GM10248 (cell line): ENCODE measurements around the gene SLC29A1.

ENCODE experiments used
- CTCF ChIA-PET: fragments of 300-600 bp; sonication (Branson Sonifier 250); formaldehyde crosslinking; extraction: SDS; loops from one replicate; lab custom pipeline; 2021; ENCODE audit warnings: antibody characterized with exemption; lab: Yijun Ruan, JAX
- POLR2A ChIA-PET: fragments of 350-650 bp; sonication (Branson Sonifier 250); formaldehyde crosslinking; extraction: SDS; loops from one replicate; lab custom pipeline; 2020; ENCODE audit warnings: antibody characterized with exemption; lab: Yijun Ruan, JAX
- DNase-seq: peaks from one replicate; pipeline ENCODE4 v3.0.0; 2012; ENCODE audit errors: extremely low spot score
- TF ChIP-seq, protein P1 (sequence below): IDR thresholded peaks from 2 replicates; pipeline ENCODE4 v1.5.1; 2012; ENCODE audit warnings: mild to moderate bottlenecking, low read depth; ENCODE audit errors: extremely low read depth, missing control alignments, control extremely low read depth

The SLC29A1 gene

DNA sequence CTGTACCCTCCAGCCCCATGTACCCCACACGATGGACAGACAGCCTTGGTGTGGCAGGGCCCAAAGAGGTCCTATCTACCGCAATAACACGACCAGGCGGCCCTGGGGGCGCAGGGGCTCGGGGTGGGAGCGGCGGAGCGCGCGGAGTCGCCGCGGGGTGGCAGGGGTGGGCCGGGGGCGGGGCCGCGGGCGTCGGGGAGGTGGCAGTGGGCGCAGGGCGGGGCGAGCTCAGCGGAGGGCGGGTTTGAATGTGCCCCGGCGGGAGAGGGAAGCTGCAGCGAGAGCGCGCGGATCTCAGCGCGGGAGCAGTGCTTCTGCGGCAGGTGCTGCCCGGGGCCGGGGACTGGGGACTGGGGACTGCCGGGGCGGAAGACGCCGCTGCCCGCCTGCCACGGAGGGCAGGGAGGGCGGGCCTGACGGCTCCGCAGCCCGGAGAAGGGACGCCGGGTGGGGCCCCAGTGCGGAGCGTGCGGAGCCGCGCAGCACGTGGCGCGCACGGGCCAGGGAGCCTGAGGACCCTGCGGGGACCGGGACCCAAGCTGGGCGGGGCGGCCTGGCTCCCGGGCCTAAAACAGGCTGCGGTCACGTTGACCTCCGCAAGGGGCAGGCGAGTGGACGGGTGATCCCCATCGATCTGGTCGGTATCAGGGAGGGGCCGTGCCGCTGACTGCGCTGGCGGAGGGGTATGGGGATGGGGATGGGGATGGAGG is at the start of gene SLC29A1:
Gene SLC29A1 (plus strand): TSS at position 277 of the 710 bp plus-strand sequence. CDS start 3,719 bp downstream, outside the sequence.
- CTCF ChIA-PET: interaction anchor here (1.0 to 6.8 kb wide), 13 partner anchors 10 to 145 kb away, joined by 3 to 116 read pairs (median 9); partner anchors contain the start of gene HSP90AB1
- TF ChIP-seq, protein P1, sequence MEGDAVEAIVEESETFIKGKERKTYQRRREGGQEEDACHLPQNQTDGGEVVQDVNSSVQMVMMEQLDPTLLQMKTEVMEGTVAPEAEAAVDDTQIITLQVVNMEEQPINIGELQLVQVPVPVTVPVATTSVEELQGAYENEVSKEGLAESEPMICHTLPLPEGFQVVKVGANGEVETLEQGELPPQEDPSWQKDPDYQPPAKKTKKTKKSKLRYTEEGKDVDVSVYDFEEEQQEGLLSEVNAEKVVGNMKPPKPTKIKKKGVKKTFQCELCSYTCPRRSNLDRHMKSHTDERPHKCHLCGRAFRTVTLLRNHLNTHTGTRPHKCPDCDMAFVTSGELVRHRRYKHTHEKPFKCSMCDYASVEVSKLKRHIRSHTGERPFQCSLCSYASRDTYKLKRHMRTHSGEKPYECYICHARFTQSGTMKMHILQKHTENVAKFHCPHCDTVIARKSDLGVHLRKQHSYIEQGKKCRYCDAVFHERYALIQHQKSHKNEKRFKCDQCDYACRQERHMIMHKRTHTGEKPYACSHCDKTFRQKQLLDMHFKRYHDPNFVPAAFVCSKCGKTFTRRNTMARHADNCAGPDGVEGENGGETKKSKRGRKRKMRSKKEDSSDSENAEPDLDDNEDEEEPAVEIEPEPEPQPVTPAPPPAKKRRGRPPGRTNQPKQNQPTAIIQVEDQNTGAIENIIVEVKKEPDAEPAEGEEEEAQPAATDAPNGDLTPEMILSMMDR: no peak
- POLR2A ChIA-PET: interaction anchor here (0.6 to 3.3 kb wide), 7 partner anchors 14 to 164 kb away, joined by 3 to 21 read pairs (median 4); partner anchors contain the start of genes CDC5L, HSP90AB1 and SLC35B2
- DNase-seq: peak; percentile 92

DNA sequence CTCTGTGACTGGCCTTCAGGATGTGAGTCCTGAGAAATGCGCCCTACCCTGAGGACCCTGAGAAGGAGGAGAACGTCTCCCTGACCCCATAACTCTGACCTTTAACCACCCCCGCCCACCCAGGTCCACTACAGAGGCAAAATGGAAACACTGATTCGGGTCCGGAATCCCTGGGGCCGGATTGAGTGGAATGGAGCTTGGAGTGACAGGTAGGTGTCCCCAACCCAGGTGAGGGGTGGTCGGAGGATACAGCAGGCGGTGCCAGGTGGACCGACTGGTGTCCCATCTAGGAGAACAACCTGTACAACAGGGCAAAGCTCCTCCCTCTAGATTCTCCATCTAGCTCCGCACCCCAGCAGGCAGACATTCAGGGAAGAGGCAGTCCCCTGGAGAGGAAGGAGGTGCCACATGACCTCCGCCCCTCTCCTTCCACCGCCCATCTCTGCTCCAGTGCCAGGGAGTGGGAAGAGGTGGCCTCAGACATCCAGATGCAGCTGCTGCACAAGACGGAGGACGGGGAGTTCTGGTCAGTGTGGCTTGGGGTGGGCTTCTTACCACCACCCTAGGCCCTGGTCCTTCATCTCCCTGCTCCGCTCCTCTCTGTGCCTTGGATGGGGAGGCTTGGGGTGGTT is 47.1 kb upstream of the SLC29A1 start:
- DNase-seq: no peak
- TF ChIP-seq, protein P1: no peak
- ChIA-PET CTCF (interaction anchor here (0.9 to 4.9 kb wide), 15 partner anchors 10 to 407 kb away, joined by 3 to 32 read pairs (median 4); partner anchors contain the start of gene SLC29A1), POLR2A (interaction anchor here (1.2 to 2.7 kb wide), 2 partner anchors 61 to 71 kb away, joined by 4 to 12 read pairs; partner anchors contain the start of gene HSP90AB1)

GRCh38 chr6:44176762-44177509 is 46.5 kb upstream of the SLC29A1 start:
- DNase-seq: peak; percentile 75
- CTCF ChIA-PET: interaction anchor here (0.9 to 4.9 kb wide), 17 partner anchors 9 to 408 kb away, joined by 3 to 26 read pairs (median 4); no protein-coding TSS in a partner anchor
- TF ChIP-seq, protein P1: no peak
- POLR2A ChIA-PET: interaction anchor here (1.2 to 2.7 kb wide), 2 partner anchors 61 to 70 kb away, joined by 4 to 12 read pairs; partner anchors contain the start of gene HSP90AB1

DNA sequence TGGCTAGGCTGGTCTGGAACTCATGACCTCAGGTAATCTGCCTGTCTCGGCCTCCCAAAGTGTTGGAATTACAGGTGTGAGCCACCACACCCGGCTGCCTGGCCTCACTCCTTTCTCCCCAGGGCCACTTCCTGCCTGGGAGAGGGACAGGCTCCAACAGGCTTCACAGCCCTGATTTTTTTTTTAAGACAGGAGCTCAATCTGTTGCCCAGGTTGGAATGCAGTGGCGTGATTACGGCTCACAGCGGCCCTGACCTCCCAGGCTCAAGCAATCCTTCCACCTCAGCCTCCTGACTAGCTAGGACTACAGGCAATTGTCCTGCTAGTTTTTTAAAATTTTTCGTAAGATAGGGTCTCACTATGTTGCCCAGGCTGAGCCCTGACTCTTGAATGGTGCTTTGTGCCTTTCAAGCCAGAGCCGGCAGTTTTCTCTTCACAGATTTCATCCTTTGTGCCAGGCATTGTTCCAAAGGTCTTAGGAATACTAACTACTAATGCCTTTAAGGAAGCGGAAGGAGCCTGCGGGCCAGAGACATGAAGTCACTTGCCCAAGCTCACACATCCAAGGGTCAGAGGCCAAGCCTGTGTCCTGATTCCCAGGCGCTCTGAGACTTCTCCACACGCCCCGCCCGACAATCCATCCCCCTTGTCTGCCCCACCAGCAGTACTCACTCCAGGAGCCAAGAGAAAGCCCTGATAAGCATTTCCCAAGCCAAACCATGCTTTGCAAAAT is 45.5 kb upstream of the SLC29A1 start:
- CTCF ChIA-PET: interaction anchor here (0.7 to 3.2 kb wide), 8 partner anchors 8 to 409 kb away, joined by 3 to 10 read pairs (median 4); no protein-coding TSS in a partner anchor
- TF ChIP-seq, protein P1: no peak
- DNase-seq: no peak
- POLR2A ChIA-PET: interaction anchor here (2.7 kb wide), 1 partner anchor 69 kb away, joined by 12 read pairs; the partner anchor contains the start of gene HSP90AB1

- DNase-seq: no peak
- CTCF ChIA-PET: interaction anchor here (1.3 kb wide), 1 partner anchor 11 kb away, joined by 4 read pairs; no protein-coding TSS in a partner anchor
- TF ChIP-seq, protein P1: no peak
- POLR2A ChIA-PET: interaction anchor here (2.7 kb wide), 1 partner anchor 68 kb away, joined by 12 read pairs; the partner anchor contains the start of gene HSP90AB1
Measured at GRCh38 chr6:44178424-44179071, 44.8 kb upstream of the SLC29A1 start.
